C4-2B (cell line): ENCODE measurements around the gene ZFAND3.

Source experiments
- ZFX ChIP-seq: fragments of 450-650 bp; IDR thresholded peaks from 2 replicates; pipeline ENCODE4 v1.6.1; 2017
- TF ChIP-seq, protein P1 (sequence below): fragments of 450-650 bp; conservative IDR thresholded peaks from 2 replicates; pipeline ENCODE4 v1.5.1; 2017; ENCODE audit warnings: mild to moderate bottlenecking

DNA sequence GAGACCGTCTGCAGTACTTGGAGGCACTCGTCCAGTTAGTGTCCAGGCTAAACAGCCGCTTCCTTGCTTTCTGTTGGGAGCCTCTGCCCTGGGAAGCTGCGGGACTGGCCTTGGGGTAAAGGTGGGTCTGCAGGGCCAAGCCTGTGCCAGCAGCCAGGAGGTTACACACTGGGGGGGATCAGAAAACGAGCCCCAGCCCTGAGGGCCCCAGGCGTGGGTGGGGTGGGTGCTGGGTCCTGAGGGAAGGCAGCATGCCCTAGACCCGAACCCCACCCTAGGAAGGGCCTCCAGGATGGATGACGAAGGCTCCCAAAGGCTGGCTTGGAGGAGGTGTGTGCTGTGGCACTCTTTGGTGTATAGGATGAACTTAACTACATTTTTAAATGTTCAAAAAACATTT, 335.2 kb downstream of the ZFAND3 start:
- TF ChIP-seq, protein P1, sequence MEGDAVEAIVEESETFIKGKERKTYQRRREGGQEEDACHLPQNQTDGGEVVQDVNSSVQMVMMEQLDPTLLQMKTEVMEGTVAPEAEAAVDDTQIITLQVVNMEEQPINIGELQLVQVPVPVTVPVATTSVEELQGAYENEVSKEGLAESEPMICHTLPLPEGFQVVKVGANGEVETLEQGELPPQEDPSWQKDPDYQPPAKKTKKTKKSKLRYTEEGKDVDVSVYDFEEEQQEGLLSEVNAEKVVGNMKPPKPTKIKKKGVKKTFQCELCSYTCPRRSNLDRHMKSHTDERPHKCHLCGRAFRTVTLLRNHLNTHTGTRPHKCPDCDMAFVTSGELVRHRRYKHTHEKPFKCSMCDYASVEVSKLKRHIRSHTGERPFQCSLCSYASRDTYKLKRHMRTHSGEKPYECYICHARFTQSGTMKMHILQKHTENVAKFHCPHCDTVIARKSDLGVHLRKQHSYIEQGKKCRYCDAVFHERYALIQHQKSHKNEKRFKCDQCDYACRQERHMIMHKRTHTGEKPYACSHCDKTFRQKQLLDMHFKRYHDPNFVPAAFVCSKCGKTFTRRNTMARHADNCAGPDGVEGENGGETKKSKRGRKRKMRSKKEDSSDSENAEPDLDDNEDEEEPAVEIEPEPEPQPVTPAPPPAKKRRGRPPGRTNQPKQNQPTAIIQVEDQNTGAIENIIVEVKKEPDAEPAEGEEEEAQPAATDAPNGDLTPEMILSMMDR: no peak
- no peak for TF ChIP-seq ZFX
